DMS 273 treated with DMSO at 0.1 percent for 48 hours (cell line): ENCODE results near the gene ZBTB26.
"Not testable (repeated sequence)": the region's sequence is repeated elsewhere in the genome, so short reads cannot be mapped to it uniquely, and the experiment has no call there.

Source experiments
- DNase-seq: peaks from one replicate; lab custom pipeline; 2025; lab: John Stamatoyannopoulos, UW

The ZBTB26 gene

GRCh38 chr9:122923947-122924346 lies 7.4 kb downstream of the ZBTB26 start:
- no peak for DNase-seq

- no peak for DNase-seq
Measured at GRCh38 chr9:122922713-122923112, 8.6 kb downstream of the ZBTB26 start.

GRCh38 chr9:122918310-122918709 lies 13.0 kb downstream of the ZBTB26 start:
- DNase-seq: no peak

- DNase-seq: peak; percentile 79
Measured at GRCh38 chr9:122912964-122913673, 18.2 kb downstream of the ZBTB26 start, which contains the start of gene ZBTB6. ZBTB6 (minus strand) TSS chr9:122913323; CDS start chr9:122912072, 1,251 bp downstream.

GRCh38 chr9:122912671-122912963 lies 18.7 kb downstream of the ZBTB26 start:
- DNase-seq: no peak

- DNase-seq: not testable (repeated sequence)
Measured at GRCh38 chr9:122906122-122906521, 25.2 kb downstream of the ZBTB26 start.

GRCh38 chr9:122904823-122905710 lies 26.2 kb downstream of the ZBTB26 start, which contains the start of gene RC3H2:
RC3H2 (minus strand) TSS chr9:122905359; CDS start chr9:122897509, 7,850 bp downstream.
- DNase-seq: peak; percentile 97

GRCh38 chr9:122904466-122904822 lies 26.9 kb downstream of the ZBTB26 start:
- no peak for DNase-seq

GRCh38 chr9:122900791-122901190 lies 30.5 kb downstream of the ZBTB26 start:
- DNase-seq: no peak

- no peak for DNase-seq
Measured at GRCh38 chr9:122897969-122898368, 33.3 kb downstream of the ZBTB26 start.

GRCh38 chr9:122888480-122888879 lies 42.8 kb downstream of the ZBTB26 start:
- no peak for DNase-seq

GRCh38 chr9:122883125-122883524 lies 48.2 kb downstream of the ZBTB26 start:
- DNase-seq: no peak

- DNase-seq: no peak
Measured at GRCh38 chr9:122879443-122879842, 51.9 kb downstream of the ZBTB26 start.

GRCh38 chr9:122875523-122875922 lies 55.8 kb downstream of the ZBTB26 start:
- no peak for DNase-seq

GRCh38 chr9:122867276-122867675 lies 64.0 kb downstream of the ZBTB26 start:
- DNase-seq: not testable (repeated sequence)

GRCh38 chr9:122866079-122866478 lies 65.2 kb downstream of the ZBTB26 start:
- DNase-seq: no peak
